Stimulated activated CD4-positive, alpha-beta T cell treated with anti-CD3 and anti-CD28 coated beads, Interleukin-4, amount 100 ng/mL, for 24 hours (primary cell): ENCODE measurements around the gene HOXA13.

Experiments used
- DNase-seq: peaks from one replicate; pipeline ENCODE4 v3.0.0-alpha.2; 2020

The HOXA13 gene

GRCh38 chr7:27205325-27206280 lies 5.7 kb upstream of the HOXA13 start:
- DNase-seq = no peak

DNA sequence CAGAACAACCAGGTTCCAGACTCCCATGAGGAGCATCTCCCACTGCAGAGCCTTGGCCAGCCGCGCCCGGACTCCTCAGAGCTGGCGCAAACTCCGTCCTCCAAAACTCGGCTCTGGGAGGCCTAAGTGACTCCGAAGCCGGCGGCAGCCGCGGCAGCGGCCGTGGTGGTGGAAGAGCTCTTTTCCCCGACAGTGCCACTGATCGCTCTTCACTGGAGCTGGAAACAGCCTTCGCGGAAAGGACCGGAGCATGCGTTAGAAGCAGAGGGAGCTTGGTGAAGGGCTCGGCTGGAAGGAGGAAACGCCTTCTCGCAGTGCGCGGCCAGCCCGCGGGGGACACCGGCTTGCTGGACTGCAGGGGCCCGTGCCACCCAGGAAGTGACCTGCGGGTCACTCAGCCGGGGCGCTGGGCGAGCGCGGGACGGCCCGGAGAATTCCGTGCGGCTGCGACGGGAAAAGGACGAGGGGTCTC lies 5.0 kb upstream of the HOXA13 start:
- DNase-seq = no peak

DNA sequence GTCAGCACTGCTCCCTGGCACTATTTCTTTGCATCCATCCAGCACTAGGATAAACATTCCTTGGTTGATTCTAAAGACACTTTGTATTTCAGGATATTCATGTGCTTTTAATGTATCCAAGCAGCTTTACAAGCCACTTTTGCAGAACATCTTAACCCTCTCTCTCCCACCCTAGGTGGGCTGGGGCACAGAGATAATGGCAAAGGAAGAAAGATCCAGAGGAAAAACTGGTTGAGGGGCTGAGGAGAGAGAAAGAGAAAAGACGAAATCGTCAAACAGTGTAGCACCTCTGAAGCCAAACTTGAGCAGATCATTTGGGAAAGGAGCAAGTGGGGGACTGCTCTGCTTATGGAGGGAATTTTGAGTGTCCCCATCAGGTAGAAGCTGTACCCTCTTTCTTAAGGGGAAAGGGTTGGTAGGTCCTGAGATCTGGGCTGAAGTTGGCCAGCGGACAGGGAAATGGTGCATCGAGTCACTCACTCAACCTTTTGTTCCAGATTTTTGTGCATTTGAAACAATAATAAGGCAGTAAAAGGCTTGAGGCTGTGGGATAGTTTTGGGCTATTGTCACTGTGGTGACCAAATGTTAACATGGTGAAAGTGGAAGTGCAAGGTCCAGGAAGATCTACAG lies 4.2 kb upstream of the HOXA13 start:
- DNase-seq = no peak

DNA sequence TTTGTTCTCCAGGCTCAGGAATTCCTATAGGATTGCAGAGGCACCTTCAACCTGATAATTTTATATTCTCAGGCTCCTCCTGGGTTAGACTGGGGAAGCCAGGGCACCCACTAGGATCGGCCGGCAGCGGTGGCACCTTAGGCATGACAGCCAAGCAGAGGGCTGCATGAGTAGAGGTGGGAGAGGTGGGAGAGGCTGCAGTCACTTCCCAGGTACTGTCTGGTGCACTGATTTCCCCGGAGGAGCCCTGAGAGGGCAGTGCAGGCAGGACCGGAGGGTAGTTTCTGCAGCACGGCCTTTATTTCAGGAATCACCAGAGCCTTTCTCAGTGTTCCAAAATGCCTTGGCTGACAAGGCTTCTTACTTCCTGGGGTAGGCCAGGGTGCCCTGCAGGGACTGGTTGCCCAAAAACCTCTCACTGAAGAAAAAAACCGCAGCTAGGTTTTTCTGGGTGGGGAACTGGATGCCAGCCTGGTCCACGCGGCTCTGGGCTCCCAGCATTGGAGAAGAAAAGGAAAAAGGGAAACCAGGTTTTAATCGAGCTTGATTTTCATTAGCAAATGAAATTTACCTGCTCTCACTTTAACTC lies 3.6 kb upstream of the HOXA13 start:
- no peak for DNase-seq

DNA sequence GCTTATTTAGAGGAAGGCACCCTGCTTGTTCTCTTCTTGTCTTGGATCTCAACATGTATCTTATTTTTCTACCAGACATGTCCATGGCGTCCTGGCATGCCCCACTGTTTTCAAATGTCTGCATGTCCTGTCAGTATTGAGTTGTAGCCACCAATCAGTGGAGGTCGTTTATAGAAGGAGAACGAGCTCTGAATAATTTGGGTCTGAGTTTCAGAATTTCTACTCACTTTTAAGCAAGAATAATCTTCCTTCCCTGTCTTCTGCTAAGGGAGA lies 2.9 kb upstream of the HOXA13 start:
- DNase-seq = no peak

DNA sequence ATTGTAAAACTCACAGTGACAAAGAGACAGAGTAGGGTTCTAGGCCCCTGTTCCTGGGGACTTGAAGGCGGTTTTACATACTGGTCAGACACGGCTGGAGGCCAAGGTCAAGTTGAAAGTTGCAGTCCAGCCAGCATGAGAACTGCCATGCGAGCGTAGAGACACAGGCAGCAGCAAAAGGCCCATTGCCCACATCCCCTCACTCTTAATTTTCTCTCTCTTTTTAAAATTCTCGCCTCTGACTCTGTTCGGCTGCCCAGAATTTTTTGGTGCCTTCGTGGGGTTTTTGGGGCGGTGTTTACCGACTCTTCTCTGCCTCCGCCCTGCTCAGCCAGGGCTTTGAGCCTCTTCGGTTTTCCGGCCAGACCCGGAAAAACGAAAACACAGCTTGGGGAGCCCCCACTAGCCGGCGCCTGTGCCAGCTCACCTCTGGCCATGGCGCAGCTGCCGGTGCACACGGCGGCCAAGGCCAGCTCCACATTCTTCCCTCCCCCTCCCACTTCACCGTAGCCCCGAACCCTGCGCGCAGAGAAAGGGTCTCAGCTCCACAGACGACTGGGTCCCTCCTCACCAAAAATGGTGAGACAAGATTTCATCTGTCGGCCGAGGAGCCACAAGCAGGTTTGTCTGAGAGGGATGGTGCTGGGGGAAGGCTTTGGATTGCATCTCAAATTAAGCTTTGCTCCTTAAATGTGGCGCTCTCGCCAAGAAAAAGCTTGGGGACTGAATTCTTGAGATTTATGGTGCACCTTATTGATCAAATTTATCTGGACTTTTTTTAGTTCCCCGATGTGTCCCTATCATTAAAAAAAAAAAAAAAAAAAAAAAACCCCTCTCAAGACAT lies 2.3 kb upstream of the HOXA13 start:
- no peak for DNase-seq

- no peak for DNase-seq
Observed at GRCh38 chr7:27201580-27202017, 1.7 kb upstream of the HOXA13 start.

DNA sequence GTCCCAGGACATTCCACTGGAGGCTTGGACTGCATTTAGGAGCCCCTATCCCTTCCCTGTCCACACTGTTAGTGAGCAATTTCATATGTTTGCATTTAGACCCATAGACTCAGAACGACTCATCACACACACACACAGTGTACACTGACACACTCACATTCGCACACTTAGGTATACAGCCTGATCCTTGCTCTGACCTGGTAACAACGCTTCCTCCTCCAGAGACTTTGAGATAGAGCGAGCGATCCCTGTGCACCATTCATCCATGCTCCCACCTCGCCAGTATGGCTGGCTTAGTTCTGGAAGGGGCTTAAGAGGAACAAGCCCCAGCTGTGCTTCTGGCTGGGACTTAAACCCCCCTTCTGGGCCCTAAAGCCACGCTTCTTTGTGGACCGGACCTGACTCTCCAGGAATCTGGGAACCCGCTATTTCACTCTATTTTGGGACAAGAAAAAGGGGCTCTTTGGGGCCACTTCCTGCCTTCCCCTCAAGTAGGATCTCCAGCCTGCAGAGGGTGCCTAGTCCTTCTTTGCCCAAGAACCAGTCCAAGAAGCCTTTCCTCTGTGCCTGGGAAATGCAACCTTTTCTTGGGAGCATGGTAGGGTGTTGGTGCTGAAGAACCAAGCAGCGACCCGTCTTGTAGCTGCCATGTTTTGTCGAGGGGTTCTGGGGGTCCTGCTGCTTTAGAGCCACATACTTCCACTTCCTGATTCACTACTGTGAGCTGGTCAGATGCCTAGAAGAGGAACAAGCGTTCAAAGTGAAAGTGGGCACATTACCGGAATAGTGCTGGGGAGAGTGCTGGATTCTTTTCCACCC lies 1.1 kb upstream of the HOXA13 start:
- DNase-seq = no peak

- DNase-seq = no peak
Observed at GRCh38 chr7:27198871-27199801, 755 bp downstream of the HOXA13 start.

GRCh38 chr7:27198138-27198841 lies 1.6 kb downstream of the HOXA13 start:
- no peak for DNase-seq

DNA sequence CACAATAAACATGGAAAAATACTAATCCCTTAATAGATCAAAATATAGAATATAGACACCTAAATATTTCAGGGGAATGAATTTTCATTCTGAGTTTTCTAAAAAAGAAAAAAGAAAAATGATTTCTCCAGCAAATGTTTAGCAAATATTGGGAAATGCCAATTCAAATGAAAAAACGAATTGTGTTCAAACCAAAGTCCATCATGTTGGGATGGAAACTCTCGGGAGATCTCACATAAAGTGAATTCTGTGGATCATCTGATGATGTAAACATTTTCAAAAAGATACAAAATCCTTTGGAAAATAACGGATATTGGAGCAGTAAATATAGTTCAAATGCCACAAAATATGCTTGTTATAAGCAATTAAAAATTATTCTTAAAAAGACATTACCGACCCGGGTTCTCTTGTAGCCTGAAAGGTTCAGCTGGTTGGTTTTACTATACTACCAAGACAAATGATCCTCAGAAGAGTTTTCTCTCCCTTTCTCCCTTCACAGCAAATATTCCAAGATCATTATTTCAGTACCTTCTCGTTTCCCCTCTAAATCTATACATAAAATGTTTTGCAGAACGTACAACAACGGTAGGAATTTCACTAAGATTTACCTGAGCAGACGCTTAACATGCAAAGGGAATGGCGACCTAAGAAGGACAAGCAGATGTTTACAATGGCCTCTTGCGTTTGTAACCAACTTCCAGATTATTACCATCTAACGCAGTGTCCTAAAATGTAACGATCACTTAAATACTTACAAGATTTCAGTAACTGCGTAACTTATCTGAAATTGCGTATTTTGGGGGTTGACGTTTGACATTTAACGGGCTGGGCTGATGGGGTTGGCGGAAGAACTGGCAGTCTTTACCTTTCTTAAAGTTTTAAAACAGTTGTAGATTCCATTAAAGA lies 2.5 kb downstream of the HOXA13 start:
- no peak for DNase-seq

DNA sequence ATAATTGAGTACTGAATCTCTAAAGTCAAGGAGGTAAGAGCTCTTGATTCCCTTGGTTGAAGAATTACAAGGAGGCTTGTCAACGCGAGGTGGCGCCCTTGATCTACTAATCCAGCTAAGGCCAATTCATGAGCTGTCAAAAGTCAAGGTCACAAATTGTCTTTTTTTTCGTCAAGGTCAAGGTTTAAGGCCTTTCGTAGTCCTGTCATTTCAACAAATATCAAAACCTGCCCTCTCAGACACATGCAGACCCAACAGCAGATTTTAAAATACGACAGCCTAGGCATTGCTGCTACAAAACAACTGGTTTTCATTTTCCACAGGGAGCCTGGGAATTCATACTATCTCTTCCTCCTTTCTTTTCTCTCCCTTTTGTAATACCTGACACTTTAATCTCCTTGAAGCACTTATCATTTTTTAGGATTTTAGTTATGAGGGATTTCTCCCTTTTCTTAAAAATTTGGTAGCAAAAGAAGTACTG lies 3.6 kb downstream of the HOXA13 start:
- DNase-seq = peak; percentile 89

DNA sequence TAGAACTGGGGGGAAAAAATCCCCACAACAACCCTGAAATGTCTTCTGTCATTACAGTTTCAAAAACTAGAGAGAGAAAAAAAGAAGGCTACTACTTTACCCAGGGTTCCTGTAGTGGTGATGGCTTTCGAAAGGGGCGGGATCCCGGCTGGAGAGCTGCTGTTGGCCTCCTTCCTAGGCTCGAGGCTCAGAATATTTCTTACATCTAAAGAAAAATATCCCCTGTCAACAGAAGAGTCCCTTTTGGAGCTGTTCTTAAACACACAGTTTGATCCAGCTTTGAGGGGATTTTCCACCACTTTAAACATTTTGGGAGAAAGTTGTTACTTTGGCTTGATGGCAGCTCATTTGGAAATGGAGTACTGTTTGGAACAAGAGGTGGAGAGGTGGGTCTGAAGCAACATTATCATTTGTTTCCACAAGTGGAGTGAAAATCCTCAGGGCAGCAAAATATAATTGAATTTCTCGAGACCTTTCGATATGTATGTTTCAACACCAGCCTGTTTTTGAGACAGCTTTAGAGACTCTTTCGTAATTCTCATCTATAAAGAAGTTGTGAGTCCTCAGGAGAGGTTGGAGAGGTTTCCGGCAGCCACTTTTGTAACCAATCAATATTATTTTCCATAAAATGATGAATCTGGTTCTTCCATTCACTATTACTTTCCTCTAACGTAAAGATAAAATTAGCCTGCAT lies 5.1 kb downstream of the HOXA13 start:
- DNase-seq = no peak

GRCh38 chr7:27194002-27194352 lies 5.9 kb downstream of the HOXA13 start:
- no peak for DNase-seq

GRCh38 chr7:27193335-27194001 lies 6.4 kb downstream of the HOXA13 start:
- no peak for DNase-seq

DNA sequence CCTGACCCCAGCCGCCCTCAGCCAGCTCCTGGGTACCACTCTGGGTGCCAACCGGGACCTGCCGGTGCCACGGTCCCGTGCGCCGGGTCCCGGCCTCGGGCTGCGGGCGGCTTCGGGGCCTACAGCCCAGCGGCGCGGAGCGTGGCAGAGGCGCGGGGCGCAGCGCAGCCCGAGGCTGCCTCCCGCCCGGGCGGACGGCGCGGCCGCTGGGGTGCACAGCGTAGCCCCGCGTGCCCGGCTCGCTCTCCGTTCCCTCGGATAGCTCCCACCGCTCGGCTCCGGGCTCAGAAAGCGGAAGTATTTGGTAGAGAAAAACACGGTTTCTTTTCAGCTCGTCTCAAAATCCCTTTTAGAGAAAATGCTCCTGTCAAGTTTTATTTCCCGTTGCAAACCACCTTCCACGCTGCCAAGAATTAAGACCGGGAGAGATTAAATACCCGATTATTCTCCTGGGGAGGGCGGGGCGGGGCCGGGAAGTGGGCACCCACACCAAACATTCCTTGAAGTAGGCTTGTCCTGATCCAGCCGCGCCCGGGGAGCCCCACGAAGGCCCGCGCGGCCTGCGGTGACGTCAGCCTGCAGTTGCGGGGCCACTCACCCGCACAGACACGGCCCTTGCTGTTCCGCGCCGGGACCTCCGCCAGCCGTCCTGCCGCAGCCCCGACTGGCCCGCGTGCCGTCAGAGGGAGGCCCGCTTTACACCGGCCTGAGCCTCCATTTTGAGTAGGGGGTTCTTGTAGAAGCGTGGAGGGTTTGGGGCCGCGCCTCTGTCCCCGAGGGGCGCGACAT lies 7.2 kb downstream of the HOXA13 start:
- no peak for DNase-seq
